Measurements from ENCODE around the gene VPS72.

DNA sequence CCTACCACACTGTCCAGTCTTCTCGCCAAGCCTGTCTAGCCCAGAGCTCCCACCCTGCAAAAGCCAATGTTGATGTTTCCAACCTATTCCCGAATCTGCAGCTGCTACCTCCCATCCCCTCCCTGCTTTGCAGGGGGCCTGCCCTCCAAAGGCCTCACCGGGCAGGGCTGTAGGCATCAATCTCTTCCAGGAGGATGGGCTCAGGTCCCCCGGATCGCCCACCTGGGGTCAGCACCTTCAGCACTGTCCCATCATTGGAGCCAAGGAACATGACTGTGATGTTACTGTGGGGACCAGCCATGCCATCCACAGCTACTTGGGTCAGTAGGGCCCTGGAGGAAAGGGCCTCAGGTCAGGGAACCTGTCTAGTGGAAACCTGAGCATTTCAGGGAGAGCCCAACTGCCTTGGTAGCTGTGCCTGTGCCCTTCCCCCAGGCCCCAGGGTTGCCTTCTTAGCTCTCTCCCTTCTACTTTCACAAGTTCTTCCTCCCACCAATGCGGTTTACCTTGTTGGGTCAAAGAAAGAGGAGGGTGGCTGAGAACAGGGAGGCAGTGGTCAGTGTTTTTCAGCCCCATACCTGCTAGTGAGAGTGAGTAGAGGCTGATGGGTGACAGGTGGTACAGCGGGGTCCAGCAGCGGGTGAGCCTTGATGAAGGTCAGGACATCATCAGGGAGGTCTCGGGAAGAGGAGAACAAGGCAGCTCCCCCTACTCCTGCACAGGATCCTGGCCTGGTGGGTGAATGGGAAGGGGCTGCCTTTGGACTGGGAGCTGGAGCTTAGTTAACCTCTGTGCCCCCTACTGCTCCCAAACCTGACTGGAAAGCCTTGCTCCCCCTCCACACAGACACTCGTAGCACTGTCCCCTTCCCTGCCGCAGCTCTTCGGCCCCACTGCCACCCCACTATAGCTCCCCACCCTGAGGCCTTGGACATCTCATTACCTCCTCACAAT lies 54.3 kb downstream of the VPS72 start:
- TF ChIP-seq, protein P1, sequence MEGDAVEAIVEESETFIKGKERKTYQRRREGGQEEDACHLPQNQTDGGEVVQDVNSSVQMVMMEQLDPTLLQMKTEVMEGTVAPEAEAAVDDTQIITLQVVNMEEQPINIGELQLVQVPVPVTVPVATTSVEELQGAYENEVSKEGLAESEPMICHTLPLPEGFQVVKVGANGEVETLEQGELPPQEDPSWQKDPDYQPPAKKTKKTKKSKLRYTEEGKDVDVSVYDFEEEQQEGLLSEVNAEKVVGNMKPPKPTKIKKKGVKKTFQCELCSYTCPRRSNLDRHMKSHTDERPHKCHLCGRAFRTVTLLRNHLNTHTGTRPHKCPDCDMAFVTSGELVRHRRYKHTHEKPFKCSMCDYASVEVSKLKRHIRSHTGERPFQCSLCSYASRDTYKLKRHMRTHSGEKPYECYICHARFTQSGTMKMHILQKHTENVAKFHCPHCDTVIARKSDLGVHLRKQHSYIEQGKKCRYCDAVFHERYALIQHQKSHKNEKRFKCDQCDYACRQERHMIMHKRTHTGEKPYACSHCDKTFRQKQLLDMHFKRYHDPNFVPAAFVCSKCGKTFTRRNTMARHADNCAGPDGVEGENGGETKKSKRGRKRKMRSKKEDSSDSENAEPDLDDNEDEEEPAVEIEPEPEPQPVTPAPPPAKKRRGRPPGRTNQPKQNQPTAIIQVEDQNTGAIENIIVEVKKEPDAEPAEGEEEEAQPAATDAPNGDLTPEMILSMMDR (IDR thresholded peaks at IDR 0.05; ENCODE audit: insufficient read depth, low read length) = no peak
- no peak for TF ChIP-seq SPI1 (IDR thresholded peaks at IDR 0.05; ENCODE audit: borderline replicate concordance, low read depth)

Data from HL-60 (cell line).